ENCODE results near the gene KCNK4.

KCNK4 gene

GRCh38 chr11:64276653-64277431 is 14.3 kb upstream of the KCNK4 start:
- ATAC-seq = no peak
- DNase-seq = no peak

GRCh38 chr11:64278576-64279190 is 12.4 kb upstream of the KCNK4 start:
- Mint-ChIP-seq H3K9me3 (no peaks in the 10 kb centered on the region), H3K4me3 (no peak overlapping the region), H3K4me1 (peaks cover 11% of the 10 kb centered on the region), H3K27ac (peak overlapping the region in 1 of 2 donors; percentile 48), H3K27me3 (no peaks in the 10 kb centered on the region)
- no peak for DNase-seq
- ATAC-seq = no peak

More at GRCh38 chr11:64276653-64277431, 14.3 kb upstream of the KCNK4 start:
- Mint-ChIP-seq H3K4me1 (peaks cover 7% of the 10 kb centered on the region), H3K27me3 (no peaks in the 10 kb centered on the region), H3K27ac (no peak overlapping the region), H3K9me3 (no peaks in the 10 kb centered on the region), H3K4me3 (no peak overlapping the region)

- Mint-ChIP-seq H3K4me1 (peaks cover 31% of the 10 kb centered on the region), H3K4me3 (no peak overlapping the region), H3K9me3 (no peaks in the 10 kb centered on the region), H3K27ac (no peak overlapping the region), H3K27me3 (no peaks in the 10 kb centered on the region)
- no peak for DNase-seq
- ATAC-seq = no peak
Measured at GRCh38 chr11:64281957-64282770, 8.9 kb upstream of the KCNK4 start.

GRCh38 chr11:64283092-64283491 is 8.0 kb upstream of the KCNK4 start:
- Mint-ChIP-seq H3K4me3 (peak overlapping the region; percentile 50 to 57), H3K27ac (peak overlapping the region; percentile 63 to 83), H3K4me1 (peaks cover 36% of the 10 kb centered on the region), H3K27me3 (no peaks in the 10 kb centered on the region), H3K9me3 (no peaks in the 10 kb centered on the region)
- no peak for DNase-seq
- ATAC-seq = no peak

GRCh38 chr11:64284048-64284961 is 6.8 kb upstream of the KCNK4 start, which contains the start of gene BAD:
Gene BAD (minus strand): TSS chr11:64284665. CDS start chr11:64284368, 297 bp downstream.
- peaks cover 36% of the 10 kb centered on the region for H3K4me1 Mint-ChIP-seq
- DNase-seq (peak; percentile 87 to 92), ATAC-seq (peak; percentile 92)
- H3K27me3 Mint-ChIP-seq = no peaks in the 10 kb centered on the region
- H3K27ac Mint-ChIP-seq = peak within 1 kb of the TSS; percentile 95 to 98
- H3K9me3 Mint-ChIP-seq = no peaks in the 10 kb centered on the region
- peak within 1 kb of the TSS; percentile 77 to 97 for H3K4me3 Mint-ChIP-seq

GRCh38 chr11:64284962-64285884 is 5.9 kb upstream of the KCNK4 start, which contains the start of gene GPR137:
Gene GPR137 (plus strand): TSS chr11:64285848. CDS start chr11:64286525, 677 bp downstream.
- DNase-seq (peak; percentile 91 to 97), ATAC-seq (peak; percentile 75)
- Mint-ChIP-seq H3K27ac (peak within 1 kb of the TSS; percentile 95 to 98), H3K9me3 (no peaks in the 10 kb centered on the region), H3K4me3 (peak within 1 kb of the TSS; percentile 77 to 97), H3K27me3 (peaks cover 2% of the 10 kb centered on the region), H3K4me1 (peaks cover 36% of the 10 kb centered on the region)

GRCh38 chr11:64285885-64286800 is 5.0 kb upstream of the KCNK4 start:
- DNase-seq (no peak), ATAC-seq (no peak)
- H3K9me3 Mint-ChIP-seq = no peaks in the 10 kb centered on the region
- H3K4me3 Mint-ChIP-seq = peak overlapping the region; percentile 77 to 97
- H3K27me3 Mint-ChIP-seq = peaks cover 11% of the 10 kb centered on the region
- peaks cover 43% of the 10 kb centered on the region for H3K4me1 Mint-ChIP-seq
- peak overlapping the region in 1 of 2 donors; percentile 66 for H3K27ac Mint-ChIP-seq

GRCh38 chr11:64286801-64287159 is 4.3 kb upstream of the KCNK4 start:
- H3K27ac Mint-ChIP-seq = peak overlapping the region in 1 of 2 donors; percentile 66
- H3K27me3 Mint-ChIP-seq = peaks cover 13% of the 10 kb centered on the region
- peaks cover 43% of the 10 kb centered on the region for H3K4me1 Mint-ChIP-seq
- DNase-seq (no peak), ATAC-seq (no peak)
- H3K9me3 Mint-ChIP-seq = no peaks in the 10 kb centered on the region
- H3K4me3 Mint-ChIP-seq = peak overlapping the region; percentile 77 to 97

- peaks cover 19% of the 10 kb centered on the region for H3K27me3 Mint-ChIP-seq
- peaks cover 47% of the 10 kb centered on the region for H3K4me1 Mint-ChIP-seq
- peak overlapping the region in 1 of 2 donors; percentile 24 for H3K4me3 Mint-ChIP-seq
- no peaks in the 10 kb centered on the region for H3K9me3 Mint-ChIP-seq
- H3K27ac Mint-ChIP-seq = peak overlapping the region in 1 of 2 donors; percentile 10
- ATAC-seq = no peak
- DNase-seq = no peak
Measured at GRCh38 chr11:64287676-64288352, 3.3 kb upstream of the KCNK4 start.

GRCh38 chr11:64288353-64288750 is 2.8 kb upstream of the KCNK4 start:
- Mint-ChIP-seq H3K9me3 (no peaks in the 10 kb centered on the region), H3K4me1 (peaks cover 45% of the 10 kb centered on the region), H3K27me3 (peaks cover 25% of the 10 kb centered on the region), H3K4me3 (no peak overlapping the region), H3K27ac (peak overlapping the region in 1 of 2 donors; percentile 10)
- DNase-seq (no peak), ATAC-seq (no peak)

- DNase-seq (no peak), ATAC-seq (no peak)
- peaks cover 38% of the 10 kb centered on the region for H3K4me1 Mint-ChIP-seq
- H3K27me3 Mint-ChIP-seq = peaks cover 32% of the 10 kb centered on the region
- H3K27ac Mint-ChIP-seq = no peak overlapping the region
- H3K4me3 Mint-ChIP-seq = no peak overlapping the region
- H3K9me3 Mint-ChIP-seq = no peaks in the 10 kb centered on the region
Measured at GRCh38 chr11:64289002-64289564, 2.0 kb upstream of the KCNK4 start.
